NCI-H2227 (cell line): ENCODE measurements around the gene FRAT1.
"Not testable (repeated sequence)": the region's sequence is repeated elsewhere in the genome, so short reads cannot be mapped to it uniquely, and the experiment has no call there.

Experiments
- DNase-seq: peaks from one replicate; lab custom pipeline; 2025; ENCODE audit not compliant: unreplicated experiment; lab: John Stamatoyannopoulos, UW

Gene FRAT1

GRCh38 chr10:97318772-97319651 lies at the start of gene FRAT1:
TSS of gene FRAT1 (plus strand) at chr10:97319271. CDS start at chr10:97319454, 183 bp downstream.
- DNase-seq, result peak; percentile 84

DNA sequence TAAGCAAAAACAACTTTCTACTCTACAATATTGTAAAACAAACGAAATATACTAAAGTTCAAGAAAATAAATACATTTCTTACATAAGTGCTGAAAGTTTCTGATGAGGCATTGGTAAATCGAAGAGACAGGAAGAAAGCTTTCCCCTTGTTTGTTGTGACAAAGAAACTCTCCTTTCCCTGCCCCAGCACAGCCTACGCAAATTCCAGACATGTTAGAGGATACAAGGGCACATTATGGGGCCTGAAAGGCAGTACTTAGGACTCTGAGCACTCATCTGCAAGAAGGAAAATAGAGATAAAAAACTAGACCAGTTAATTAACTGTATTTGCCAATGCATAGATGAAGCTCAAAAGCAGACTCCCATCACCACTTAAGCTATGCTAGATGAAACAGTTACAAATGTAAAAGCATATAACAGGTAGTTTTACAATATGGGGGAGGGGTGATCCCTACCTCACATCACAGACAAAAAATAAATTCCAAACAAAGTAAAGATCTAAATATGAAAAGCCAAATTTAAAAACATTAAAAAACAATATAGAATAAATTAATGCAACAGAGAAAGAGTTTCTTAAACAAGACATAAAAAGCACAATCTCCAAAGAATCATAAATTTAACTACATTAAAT lies 48.4 kb upstream of the FRAT1 start:
- DNase-seq, result no peak

DNA sequence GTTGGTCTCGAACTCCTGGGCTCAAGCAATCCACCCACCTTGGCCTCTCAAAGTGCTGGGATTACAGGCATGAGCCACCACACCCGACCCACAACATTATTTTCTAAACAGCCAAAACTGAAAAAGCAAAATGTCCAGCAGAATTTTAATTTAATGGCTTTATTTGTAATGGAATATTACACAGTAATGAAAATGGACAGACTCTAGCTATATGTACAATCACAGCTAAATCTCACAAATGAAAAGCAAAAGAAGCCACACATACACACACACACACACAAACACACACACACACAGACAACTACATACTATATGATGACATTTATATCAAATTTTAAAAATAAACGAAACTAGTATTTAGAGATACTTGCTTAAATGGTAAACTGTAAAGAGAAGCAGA lies 45.4 kb upstream of the FRAT1 start:
- no peak for DNase-seq

- DNase-seq, result no peak
These were observed 44.2 kb upstream of the FRAT1 start for GRCh38 chr10:97274828-97275227.

DNA sequence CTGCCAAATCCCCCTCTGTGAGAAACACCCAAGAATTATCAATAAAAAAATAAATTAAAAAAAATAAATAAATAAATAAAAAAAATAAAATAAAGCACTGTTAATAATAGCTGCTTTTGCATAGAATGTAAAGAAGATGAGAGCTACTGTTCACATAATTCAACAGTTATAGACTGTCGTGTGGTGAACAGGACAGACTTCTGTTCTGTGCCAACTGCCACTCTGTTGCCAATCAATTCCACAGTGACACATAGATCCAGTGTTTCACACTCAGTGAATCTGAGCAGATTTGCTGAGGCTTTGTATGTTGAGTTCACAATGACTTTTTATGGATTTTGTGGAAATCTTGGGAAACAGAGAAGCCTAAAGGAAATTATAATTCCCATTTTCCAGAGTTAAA lies 41.5 kb upstream of the FRAT1 start:
- DNase-seq, result no peak

- DNase-seq, result peak; percentile 56
These were observed 40.5 kb upstream of the FRAT1 start for GRCh38 chr10:97278491-97278989.

- DNase-seq, result no peak
These were observed 39.8 kb upstream of the FRAT1 start for GRCh38 chr10:97279121-97279815.

- no peak for DNase-seq
These were observed 38.3 kb upstream of the FRAT1 start for GRCh38 chr10:97280783-97281182.

DNA sequence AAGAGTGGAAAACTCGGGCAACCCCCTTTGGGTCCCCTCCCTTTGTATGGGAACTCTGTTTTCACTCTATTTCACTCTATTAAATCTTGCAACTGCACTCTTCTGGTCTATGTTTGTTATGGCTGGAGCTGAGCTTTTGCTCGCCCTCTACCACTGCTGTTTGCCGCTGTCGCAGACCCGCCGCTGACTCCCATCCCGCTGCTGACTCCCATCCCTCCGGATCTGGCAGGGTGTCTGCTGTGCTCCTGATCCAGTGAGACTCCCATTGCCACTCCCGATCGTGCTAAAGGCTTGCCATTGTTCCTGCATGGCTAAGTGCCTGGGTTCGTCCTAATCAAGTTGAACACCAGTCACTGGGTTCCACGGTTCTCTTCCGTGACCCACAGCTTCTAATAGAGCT lies 29.0 kb upstream of the FRAT1 start:
- DNase-seq, result not testable (repeated sequence)

DNA sequence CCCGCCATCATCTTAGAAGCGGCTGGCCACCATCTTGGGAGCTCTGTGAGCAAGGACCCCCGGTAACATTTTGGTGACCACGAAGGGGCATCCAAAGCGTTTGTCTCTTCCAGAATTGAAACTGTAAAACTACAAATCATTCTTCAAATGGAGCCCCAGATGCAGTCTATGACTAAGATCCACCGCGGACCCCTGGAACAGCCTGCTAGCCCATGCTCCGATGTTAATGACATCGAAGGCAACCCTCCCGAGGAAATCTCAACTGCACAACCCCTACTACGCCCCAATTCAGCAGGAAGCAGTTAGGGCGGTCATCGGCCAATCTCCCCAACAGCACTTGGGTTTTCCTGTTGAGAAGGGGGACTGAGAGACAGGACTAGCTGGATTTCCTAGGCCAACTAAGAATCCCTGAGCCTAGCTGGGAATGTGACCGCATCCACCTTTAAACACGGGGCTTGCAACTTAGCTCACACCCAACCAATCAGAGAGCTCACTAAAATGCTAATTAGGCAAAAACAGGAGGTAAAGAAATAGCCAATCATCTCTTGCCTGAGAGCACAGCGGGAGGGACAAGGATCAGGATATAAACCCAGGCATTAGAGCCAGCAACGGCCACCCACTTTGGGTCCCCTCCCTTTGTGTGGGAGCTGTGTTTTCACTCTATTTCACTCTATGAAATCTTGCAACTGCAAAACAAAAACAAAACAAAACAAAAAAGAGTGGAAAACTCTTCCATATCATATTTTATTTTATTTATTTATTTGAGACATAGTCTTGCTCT lies 28.3 kb upstream of the FRAT1 start:
- DNase-seq, result not testable (repeated sequence)

- no peak for DNase-seq
These were observed 27.5 kb upstream of the FRAT1 start for GRCh38 chr10:97291357-97292096.

DNA sequence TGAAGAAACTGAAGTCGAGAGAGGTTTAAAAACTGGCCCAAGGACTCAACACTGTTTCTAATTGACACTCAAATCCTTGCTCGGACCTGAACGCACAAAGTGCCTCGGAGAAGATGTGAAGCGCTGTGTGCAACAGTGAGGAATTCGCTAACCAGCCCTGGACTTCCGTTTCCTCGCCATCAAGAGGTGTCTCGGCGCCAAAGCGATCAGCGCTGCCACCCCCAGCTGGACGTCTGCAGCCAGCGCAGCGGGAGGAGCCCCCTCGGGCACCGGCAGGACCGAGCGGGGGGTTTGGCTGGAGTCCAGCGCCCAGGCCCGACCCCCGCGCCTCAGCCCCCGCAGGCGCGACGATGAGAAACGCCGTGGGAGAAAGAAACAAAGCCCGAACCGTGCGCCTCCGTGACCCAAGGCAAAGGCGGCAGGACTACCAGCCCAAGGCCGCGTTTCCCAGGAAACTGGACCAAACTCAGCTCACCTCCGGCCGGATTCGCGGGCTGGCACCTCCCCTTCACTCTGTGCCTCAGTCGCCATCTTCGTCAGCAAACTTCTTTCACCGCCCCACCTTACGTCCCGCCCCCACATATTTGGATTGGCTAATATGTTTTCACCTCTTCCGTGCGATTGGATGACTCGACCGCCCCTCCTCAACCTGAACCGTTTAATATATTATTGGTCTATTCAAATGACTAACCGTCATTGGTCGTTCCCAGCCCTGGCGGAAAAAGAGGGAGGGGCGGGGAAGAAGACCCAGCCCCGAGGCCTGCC lies 26.8 kb upstream of the FRAT1 start, which contains the start of gene ARHGAP19:
Gene ARHGAP19, minus strand, starts transcription at position 541 of the 765 bp plus-strand sequence. Its CDS starts 10 bp downstream, at position 531.
- DNase-seq, result peak; percentile 94

GRCh38 chr10:97292862-97293198 lies 26.2 kb upstream of the FRAT1 start:
- DNase-seq, result no peak

- DNase-seq, result no peak
These were observed 21.4 kb upstream of the FRAT1 start for GRCh38 chr10:97297556-97298222.

DNA sequence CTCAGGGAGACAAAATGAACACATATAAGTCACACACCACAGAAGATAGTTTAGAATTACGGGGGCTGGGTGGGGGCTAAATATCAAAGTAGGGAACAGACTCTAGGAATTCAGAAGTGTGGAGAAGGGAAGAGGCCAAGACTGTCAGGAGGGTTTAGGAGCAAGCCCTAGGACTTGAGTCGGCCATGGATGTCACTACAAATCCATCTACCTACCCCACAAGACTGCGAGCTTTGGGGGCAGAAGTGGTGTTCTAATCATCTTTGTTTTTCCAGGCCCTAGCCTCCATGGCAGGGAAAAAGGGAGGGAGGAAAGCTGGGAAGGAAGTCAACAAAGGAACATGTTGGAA lies 20.9 kb upstream of the FRAT1 start:
- DNase-seq, result no peak

GRCh38 chr10:97300980-97301379 lies 18.1 kb upstream of the FRAT1 start:
- DNase-seq, result no peak

DNA sequence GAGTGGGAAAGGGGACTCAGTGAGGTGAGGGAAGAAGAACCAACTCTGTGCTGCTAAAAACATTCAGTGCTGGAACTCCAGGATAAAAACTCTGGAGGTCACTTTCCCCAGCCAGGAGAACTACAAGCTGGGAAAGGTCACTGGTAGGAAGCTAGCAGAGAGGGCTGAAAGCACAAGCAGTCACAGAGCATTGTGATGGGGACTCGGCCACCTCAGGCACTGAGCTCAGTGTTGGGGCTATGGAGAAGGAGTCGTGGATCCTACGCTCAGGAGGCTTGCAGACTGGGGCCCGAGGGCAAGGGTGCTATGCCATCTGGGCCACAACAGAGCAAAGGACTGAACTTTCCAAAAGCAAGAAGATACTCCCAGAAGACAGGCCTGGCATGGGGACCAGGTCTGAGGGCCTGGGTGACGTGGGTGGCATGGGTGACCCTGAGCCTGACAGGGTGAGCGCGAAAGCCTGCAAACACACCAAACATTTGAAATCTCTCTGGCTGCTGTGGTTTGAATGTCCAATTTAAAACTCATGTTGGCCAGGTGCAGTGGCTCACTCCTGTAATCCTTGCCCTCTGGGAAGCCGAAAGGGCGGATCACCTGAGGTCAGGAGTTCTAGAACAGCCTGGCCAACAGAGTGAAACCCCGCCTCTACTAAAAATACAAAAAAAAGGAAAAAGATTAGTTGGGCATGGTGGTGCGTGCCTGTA lies 16.8 kb upstream of the FRAT1 start:
- no peak for DNase-seq

- DNase-seq, result no peak
These were observed 11.6 kb upstream of the FRAT1 start for GRCh38 chr10:97307441-97307840.
